ENCODE measurements around the gene GRAMD1B.
"Not testable (repeated sequence)": the region's sequence is repeated elsewhere in the genome, so short reads cannot be mapped to it uniquely, and the experiment has no call there.

GRAMD1B gene

DNA sequence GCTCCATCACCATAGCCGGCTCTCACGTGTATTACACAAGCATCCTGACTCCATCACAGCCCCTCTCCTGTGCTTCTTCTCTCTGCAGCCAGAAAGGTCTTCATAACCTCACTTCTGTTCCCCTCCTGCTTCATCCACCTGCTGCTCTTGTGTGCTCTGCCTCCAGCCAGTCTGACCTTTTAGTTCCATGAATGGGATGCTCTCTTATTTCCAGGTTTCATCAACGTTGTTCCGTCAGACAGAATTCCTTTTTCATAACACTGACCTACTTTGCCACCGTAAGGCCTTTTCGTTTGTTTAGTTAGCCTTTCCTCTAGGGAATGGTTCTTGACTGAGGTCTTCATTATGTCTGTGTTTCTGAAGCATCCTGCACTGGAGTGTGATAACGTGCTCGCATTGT, 18.8 kb downstream of the GRAMD1B start:
- DNase-seq = no peak

DNA sequence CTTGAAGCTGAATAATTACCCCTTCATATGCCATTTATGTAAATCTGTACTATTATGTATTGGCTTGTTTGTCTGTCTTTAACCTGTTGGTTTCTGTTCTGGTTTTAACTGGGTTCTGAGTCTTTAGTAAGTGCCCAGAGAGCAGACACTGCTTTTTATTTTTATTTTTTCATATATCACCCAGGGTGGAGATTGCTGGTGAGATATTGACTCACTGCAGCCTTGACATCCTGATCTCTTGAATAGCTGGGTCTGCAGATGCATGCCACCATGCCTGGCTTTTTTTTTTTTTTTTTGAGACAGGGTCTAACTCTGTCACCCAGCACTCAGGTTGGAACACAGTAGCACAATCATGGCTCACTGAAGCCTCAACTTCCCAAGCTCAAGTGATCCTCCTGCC, 19.4 kb downstream of the GRAMD1B start:
- no peak for DNase-seq

DNA sequence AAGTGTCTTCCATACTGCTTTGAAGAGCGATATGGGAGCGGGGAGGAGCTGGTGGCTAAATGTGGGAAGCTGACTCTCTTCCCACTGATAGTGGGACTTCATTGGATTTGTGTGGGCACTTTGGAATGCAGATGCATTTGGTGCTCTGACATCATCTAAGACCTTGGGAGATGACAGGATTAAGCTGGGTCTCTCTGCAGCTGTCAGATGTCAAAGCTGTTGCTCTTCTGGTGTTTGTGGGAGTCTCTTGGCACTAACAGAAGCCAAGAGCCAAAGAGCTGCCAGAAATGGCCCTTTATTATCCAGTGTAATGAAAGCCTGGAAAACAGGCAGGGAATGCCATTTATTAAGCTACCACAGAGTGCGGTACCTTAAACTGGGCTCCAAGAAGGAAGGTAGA, 20.6 kb downstream of the GRAMD1B start:
- DNase-seq = no peak

DNA sequence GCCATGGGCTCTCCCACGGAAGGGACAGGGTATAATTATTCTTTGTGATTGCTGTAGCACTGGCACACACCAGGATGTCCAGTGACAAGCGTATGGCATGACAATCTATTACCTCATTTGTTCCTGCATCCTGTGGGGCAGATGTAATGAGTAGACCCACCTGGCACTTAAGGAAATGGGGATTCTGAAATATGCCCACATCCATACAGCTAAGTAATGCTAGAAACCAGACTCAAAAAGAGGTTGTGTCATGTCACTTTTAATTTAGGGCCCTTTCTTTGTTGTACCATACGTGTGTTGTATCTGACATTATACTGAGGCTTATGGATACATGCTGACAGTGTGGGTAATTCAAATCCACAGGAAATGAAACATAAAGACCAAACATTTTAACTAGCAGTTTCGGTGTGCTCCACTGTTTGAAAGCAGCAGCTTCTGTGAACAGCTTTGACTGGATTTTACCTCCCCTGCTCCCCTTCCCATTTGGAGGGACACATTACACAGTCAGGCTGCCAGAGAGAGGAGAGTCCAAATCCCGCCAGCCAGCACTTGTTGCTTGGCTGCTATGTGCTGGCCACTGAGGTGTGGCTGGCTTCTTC, 21.2 kb downstream of the GRAMD1B start:
- no peak for DNase-seq

DNA sequence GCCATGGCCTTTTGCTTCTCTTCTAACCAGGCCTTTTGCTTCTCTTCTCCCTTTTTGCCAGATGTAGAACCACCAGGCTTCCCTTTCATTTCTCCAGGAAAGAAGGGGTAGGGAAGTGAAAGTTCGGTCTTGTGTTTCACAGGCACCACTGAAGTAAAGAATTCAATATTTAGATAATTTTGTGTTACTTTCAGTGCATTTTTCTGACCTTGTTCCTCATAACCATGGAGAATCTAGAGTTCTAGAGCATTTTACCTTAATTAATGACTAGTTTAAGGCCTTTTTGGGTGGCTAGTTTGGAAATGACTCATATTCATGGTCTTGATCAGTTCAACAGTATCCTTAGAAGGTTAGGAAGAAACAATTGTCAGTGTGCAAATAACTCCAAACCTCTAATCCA, 22.7 kb downstream of the GRAMD1B start:
- no peak for DNase-seq

DNA sequence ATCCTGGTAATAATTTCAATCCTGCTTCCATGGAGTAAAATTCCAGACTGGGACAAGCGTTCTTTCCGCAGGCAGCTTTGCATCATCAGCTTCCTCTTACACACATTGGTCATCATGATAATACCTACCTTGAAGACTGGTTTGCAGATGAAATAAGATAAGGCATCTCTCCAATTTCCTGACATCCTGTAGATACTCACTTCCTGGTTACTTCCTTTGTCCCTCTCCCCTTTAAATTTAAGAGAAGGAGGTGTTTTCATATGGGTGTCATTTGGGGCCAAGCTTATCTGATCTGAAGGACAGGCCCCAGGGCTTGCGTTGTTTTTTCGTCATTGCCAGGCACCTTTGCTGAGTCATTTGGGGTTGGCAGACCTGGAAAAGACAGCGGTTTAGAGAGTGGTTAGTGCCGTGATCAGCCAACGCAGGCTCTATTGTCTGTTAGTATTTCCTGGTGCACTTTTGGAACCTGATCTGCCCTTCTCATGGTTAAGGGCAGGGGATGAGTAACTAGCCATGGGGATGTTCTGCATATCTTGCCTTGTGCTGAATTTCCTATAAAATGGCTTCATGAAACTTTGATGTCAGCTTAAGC, 24.1 kb downstream of the GRAMD1B start:
- DNase-seq = peak; percentile 46

DNA sequence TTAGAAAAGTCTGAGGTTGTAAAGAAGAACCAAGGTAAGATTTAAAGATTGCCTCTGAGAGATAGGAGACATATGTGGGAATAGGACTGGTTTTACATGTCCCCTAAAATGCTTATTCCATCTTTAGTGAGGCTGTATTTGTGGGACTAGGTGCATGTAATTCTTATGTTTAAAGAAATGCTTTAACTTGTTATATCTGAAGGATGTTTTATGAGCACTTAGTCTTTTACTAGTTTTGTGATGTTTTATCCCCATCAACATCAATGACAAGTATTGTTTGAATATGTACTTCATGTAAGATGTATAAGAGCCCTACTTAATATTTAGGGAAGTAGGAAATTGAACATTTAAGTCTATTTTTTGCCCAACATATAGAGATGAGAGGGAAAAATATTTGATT, 24.7 kb downstream of the GRAMD1B start:
- DNase-seq = no peak

DNA sequence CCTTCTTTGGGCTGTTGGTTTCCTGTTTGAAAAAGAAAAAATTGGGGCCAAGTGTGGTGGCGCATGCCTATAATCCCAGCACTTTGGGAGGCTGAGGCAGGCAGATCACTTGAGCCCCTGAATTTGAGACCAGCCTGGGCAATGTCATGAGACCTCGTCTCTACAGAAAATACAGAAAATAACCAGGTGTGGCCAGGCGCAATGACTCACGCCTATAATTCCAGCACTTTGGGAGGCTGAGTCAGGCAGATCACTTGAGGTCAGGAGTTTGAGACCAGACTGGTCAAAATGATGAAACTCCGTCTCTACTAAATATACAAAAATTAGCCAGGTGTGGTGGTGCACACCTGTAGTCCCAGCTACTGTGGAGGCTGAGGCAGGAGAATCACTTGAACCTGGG, 26.4 kb downstream of the GRAMD1B start:
- not testable (repeated sequence) for DNase-seq

DNA sequence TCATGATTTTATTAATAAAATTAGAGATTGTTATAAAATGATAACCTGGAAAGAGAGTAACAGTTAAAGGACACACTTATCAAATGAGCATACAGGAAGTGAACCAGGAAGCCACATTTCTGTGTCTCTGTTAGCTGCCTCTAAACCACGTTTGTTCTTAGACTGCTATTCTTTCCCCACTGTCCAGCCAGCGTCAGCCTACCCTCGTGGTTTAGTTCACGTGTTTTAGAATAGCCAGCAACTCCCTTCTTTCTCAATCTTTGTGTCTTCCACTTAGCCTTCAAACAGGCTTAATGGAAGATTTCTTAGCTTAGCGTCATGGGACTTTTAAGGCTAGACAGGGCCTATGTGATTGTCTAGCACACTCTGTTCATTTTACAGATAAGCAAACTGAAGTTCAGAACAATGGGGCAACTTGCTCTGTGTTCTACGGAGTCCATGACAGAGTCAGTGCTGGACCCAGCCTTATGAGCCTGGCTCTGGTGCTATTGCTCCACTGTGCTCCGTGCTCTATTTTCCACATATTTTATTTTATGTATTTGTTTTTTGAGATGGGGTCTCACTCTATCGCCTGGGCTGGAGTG, 27.2 kb downstream of the GRAMD1B start:
- DNase-seq = peak; percentile 32

DNA sequence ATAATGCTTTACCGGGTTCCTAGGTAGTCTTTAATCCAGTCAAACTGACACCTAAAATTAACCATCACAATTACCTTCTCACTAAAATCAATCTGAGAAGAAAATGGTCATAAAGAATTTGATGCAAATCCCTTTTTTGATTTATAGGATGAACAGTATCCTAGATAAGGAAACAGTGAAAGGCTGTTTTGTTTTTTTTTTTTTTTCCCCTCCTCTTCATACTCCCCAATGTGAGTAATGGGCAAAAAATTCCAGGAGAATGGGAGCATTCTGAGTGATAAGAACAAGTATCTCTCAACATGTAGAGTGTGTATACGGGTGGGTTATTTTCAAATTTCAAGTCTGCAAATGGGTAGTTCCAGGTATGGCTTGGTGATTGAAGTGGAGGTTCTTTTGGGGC, 28.4 kb downstream of the GRAMD1B start:
- DNase-seq = no peak

DNA sequence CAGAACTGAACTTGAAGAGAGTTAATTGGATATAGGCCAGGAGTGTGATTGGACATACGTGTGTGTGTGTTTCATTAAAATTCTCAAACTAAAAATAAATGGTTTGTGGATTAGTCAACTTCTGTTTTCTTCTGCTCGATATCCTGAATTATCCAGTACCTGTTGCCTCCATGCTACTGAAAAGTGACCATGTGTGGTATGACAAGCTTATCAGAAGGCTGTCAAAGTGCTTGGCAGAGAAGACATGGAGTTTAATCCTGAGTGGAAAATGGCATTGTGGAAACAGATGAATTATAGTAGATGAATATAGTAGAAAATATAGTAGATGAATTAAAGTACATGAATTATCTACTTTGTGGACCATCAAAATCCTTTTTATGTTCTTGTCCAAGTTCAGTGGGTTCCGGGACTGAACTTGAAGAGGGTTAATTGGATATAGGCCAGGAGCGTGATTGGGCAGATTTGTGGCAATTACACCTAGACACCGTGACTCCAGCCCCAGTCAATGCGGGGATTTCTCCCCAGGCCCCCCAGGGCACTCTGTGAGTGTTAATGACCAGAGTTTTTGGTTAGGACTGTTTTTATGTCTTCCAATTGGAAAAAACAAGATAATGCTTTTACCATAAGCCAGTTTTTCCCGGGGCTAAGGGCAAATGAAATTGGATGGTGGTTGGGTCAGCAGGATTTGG, 30.1 kb downstream of the GRAMD1B start:
- DNase-seq = no peak

DNA sequence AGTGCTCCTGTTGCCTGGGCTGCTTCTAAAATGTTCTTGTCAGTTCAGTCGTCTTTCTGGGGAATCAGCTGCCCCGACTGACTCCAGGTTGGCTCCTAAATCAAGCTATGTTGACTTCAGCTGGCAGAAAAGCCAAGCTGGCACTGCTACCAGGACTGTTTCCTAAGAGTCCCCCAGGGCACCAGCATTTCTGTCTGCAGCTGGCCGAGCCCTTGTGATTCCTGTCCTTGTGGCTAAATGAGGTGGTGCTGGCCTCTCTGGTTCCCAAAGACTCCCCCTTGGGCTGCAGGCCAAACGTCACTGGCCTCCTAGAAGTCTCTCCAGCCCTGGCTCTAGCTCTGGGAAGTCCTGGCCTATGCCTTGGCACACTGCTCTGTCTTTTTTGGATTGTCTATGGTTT, 31.1 kb downstream of the GRAMD1B start:
- DNase-seq = no peak

DNA sequence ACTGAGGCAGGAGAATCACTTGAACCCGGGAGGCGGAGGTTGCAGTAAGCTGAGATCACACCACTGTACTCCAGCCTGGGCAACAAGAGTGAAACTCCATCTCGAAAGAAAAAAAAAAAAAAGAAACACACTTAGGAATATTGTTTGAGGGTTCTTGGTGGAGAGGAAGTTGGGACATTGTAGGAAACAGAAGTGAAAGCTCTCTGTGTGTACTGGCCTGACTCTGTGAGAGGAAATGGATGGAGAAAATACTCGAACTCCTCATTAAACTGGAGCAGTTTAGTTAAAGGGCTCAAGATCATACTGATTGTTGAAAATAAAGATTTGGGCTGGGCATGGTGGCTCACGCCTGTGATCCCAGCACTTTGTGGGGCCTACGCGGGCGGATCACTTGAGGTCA, 35.6 kb downstream of the GRAMD1B start:
- DNase-seq = not testable (repeated sequence)

DNA sequence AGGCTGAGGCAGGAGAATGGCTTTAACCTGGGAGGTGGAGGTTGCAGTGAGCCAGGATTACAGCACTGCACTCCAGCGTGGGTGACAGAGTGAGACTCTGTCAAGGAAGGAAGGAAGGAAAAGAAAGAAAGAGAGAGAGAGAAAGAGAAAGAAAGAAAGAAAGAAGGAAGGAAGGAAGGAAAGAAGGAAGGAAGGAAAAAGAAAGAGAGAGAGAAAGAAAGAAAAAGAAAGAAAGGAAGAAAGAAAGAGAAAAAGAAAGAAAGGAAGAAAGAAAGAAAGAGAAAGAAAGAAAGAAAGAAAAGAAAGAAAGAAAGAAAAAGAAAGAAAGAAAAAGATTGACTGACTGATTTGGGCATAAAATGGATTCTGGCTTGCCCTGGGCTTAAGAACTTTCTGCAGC, 36.1 kb downstream of the GRAMD1B start:
- not testable (repeated sequence) for DNase-seq

DNA sequence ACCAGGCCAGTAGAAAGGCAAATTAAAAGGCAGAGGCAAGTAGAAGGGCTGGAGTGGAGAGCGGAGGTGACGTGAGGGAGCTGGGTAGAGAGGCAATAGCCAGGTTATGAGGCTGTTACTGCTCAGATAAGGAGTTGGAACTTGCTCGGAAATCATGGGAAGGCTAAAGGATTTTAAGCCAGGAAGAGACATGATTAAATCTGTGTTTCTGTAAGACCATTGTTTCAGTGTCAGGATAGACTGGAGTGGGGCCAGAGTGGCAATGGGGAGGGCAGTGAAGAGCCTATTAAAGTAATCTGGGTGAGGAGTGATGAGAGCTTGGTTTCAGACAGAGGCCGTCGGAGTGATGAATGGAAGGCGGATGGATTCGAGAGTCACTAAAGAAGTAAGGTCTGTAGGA, 39.0 kb downstream of the GRAMD1B start:
- DNase-seq = no peak

DNA sequence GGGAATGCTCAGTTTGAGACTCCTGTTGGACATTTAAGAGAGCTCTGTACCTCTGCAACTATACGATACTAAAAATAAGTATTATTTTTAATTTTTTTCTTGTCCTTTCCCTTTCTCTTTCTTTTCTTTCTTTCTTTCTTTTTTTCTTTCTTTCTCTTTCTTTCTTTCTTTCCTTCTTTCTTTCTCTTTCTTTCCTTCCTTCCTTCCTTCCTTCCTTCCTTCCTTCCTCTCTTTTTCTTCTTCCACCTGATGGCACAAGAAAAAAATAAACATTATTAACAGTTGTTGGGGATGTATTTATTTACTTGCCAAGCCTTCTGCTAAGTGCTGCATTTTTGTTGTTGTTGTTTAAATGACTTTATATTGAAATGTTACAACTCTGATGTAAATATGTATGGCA, 39.5 kb downstream of the GRAMD1B start:
- no peak for DNase-seq

DNA sequence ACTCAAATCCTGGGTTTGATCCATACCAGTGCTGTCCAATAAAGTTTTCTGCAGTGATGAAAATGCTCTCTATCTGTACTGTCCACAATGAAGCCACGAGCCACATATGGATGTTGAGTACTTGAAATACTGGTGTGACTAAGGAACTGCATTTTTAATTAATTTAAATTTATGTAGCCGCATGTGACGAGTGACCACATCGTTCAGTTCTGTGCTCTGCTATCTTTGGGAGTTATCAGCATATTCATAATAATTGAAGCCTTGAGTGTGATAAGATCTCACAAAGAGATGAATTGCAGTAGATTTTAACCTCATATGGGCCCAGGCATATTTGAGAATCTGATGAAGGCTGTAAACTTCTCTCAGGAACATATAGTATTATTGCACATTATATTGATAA, 40.8 kb downstream of the GRAMD1B start:
- no peak for DNase-seq

DNA sequence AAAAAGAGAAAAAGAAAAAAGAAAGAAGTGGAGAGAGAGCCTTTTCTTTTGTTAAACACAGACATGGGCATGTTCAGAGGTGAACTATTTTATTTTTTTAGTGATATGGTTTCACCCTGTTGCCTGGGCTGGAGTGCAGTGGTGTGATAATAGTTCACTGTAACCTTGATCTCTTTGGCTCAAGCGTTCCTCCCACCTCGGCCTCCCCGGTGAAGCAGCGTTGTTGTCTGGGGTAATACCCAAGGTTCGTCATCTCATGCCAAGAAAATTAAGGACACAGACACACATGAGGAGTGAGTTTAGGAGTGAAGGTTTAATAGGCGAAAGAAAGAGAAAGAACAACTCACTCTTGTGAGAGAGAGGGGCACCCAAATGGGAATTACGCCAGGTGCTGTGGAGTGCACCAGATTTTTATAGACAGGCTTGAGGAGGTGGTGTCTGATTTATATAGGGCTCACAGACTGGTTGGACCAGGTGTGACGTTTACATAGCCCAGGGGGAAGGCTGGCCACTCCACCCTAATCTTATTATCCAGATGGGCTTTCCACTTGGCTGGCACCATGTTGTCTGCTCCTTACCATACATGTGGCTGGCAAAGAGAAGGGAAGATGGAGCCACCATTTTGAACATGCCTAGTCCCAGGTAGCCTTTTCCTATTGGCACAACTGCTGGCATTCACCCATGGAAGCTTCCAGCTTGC, 42.3 kb downstream of the GRAMD1B start:
- DNase-seq = no peak

DNA sequence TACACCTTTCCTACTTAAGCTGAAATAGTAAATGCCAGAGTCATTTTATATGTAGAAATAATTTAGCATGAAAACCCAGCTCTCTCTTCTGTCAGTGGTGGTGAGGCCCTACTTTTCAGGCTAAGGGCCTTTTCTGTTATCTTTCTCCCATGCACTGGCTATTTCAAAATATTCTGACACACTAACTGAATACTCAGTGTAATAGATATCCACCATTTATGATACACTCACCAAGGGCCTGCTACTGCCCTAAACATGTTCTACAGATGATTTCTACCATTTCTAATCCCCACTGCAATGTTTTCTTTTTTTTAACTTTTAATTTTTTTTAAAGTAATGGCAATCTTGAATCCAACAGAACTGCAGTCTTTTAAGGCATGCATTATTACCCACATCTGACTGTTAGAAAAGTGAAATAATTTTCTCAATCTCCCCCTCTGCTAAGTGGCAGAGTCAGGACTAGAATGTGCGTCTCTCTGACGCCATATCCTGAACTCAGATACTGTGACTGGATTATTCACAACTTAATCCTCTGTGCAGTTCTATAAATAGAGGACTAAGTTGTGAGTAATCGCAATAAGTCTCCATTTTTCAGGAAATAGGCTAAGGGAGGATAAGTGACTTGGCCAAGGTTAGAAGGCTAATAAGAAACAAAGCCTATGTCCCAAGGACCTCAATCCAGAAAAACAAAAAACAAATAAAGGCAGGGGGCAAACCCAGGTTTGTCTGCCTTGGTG, 44.0 kb downstream of the GRAMD1B start:
- DNase-seq = no peak

DNA sequence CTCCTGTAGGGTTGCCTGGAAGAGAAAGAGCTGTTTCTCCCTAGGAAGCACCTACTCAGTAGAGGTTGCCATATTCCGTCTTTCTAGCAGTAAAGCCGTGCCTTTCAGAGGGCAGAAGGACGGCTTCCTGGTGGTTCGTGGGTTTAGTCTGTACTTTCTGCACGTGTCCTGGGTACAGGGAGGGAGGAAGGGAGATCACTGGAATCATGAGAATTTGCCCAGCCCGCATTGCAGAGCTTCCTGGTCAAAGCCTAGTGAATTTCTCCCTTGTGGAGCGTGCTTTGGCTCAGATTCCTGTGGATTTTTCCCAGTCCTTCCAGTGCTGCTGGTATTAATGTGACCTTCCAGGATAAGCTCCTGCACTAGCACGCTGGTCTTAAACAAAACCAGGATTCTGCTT, 44.9 kb downstream of the GRAMD1B start:
- DNase-seq = no peak

DNA sequence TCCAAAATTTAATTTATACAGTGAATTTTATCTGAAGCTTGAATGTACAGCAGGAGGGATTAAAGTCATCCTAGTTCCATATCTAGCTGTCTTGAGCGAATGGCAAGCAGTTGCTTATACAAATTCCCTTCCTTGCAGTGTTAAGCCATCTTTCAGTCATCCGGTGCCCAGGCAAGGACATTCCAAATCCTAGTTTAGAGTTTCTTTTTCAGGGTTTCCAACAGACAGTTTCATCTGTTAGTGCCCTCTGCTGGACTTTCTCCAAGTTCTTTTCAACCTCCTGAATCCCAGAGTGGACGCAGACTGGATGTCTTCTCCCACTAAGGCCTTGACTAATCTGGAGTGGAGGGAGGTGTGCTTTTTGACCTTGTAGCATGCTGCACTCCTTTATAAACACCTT, 45.4 kb downstream of the GRAMD1B start:
- no peak for DNase-seq

DNA sequence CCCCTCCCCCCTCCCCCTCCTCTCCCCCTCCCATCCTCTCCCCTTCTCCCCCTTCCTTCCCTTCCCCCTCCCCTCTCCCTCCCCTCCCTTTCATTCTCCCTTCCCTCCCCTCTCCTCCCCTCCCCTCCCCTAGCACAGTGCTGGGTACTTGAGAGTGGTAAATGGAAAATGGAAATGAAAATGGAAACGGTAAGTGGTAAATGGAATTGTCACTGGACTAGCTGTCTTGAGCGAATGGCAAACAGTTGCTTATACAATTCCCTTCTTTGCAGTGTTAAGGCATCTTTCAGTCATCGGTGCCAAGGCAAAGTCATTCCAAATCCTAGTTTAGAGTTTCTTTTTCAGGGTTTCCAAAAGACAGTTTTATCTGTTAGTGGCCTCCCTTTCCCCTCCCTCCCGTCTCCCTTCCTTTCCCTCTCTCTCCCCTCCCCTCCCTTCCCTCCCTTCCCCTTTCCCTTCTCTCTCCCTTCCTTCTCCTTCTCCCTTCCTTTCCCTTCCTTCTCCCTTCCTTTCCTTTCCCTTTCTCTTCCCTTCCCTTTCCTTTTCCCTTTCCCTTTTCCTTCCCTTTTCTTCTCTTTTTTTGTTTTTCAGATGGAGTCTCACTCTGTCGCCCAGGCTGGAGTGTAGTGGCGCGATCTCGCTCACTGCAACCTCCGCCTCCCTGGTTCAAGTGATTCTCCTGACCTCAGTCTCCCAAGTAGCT, 47.3 kb downstream of the GRAMD1B start:
- no peak for DNase-seq

All from CD4-positive, alpha-beta T cell treated with Interleukin-12 subunit alpha and Interleukin-12 subunit beta, for 1 hour (primary cell).